Choroid plexus epithelial cell (primary cell): ENCODE measurements around the gene CNOT1.

Experiments
- DNase-seq: peaks from one replicate; pipeline ENCODE4 v3.0.0-alpha.2; 2010; ENCODE audit warnings: low read depth
- H3K4me3 ChIP-seq: 2 replicates; pipeline ENCODE4 v1.5.1; 2011; ENCODE audit warnings: low read depth, mild to moderate bottlenecking, control low read depth, low read length, moderate library complexity
- CTCF ChIP-seq: conservative IDR thresholded peaks from 2 replicates; pipeline ENCODE4 v1.5.1; 2011; ENCODE audit warnings: low read depth, mild to moderate bottlenecking, control low read depth, inconsistent platforms, low read length, moderate library complexity

CNOT1 gene

GRCh38 chr16:58537124-58537906 lies 92.3 kb downstream of the CNOT1 start:
- TF ChIP-seq CTCF, result no peak
- no peak for DNase-seq
- H3K4me3 ChIP-seq, result no peak overlapping the region

- H3K4me3 ChIP-seq, result no peak overlapping the region
- no peak for DNase-seq
- no peak for TF ChIP-seq CTCF
Observed at GRCh38 chr16:58536278-58536677, 93.3 kb downstream of the CNOT1 start.

DNA sequence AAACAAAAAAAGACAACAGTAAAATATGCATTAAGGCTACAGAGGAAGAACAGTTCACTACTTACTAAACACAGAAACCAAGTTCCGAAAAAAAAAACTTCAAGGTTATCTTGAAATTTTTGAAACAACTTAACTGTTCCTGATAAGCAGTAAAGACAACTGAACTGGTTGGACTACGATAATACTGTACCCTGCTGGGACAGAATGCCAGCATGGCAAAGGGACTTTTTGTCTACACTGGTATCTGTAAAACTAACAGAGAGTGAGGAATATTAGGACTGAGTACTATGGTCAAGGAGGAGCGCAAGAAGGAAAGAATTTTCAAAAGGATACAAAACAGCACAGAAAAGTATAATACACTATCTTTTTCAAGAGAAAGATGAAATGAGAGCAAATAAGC lies 94.5 kb downstream of the CNOT1 start:
- TF ChIP-seq CTCF, result no peak
- no peak for DNase-seq
- no peak overlapping the region for H3K4me3 ChIP-seq

GRCh38 chr16:58533751-58534470 lies 95.7 kb downstream of the CNOT1 start:
- no peak overlapping the region for H3K4me3 ChIP-seq
- DNase-seq, result peak; percentile 37
- no peak for TF ChIP-seq CTCF

GRCh38 chr16:58532414-58532813 lies 97.2 kb downstream of the CNOT1 start:
- TF ChIP-seq CTCF, result no peak
- DNase-seq, result no peak

GRCh38 chr16:58530179-58530578 lies 99.4 kb downstream of the CNOT1 start:
- TF ChIP-seq CTCF, result no peak
- no peak overlapping the region for H3K4me3 ChIP-seq
- no peak for DNase-seq

More at GRCh38 chr16:58532414-58532813, 97.2 kb downstream of the CNOT1 start:
- H3K4me3 ChIP-seq, result no peak overlapping the region
